Right cardiac atrium (tissue), 5 donors: ENCODE data around the gene ADAMTS9. TPM values are rescaled to one million over a fixed set of nuclear protein-coding genes. Genes with fewer than 3 reads are reported as not detected.

Source experiments
- ATAC-seq, 2 donors: fragments of 200-7000 bp; cut with Tn5 transposase; one replicate each; pipeline versions ENCODE4 v1.8.0 to v1.9.1; 2020; ENCODE audit warnings: moderate library complexity in 2 of 2, mild to moderate bottlenecking in 1 of 2
- DNase-seq, 3 donors: peaks; one replicate each; pipeline ENCODE4 v3.0.0-alpha.2; 2020
- H3K27ac ChIP-seq: one replicate; pipeline ENCODE4 v1.5.1; 2013; ENCODE audit warnings: mild to moderate bottlenecking, low read length, control low read depth, moderate library complexity
- H3K27me3 ChIP-seq: one replicate; pipeline ENCODE4 v1.6.1; 2013; ENCODE audit not compliant: control insufficient read depth, insufficient read depth
- H3K4me1 ChIP-seq: one replicate; pipeline ENCODE4 v1.6.1; 2013; ENCODE audit warnings: low read length; ENCODE audit not compliant: control insufficient read depth, insufficient read depth
- H3K4me3 ChIP-seq: one replicate; pipeline ENCODE4 v1.5.1; 2013; ENCODE audit warnings: low read length, control low read depth
- H3K9me3 ChIP-seq: one replicate; pipeline ENCODE4 v1.6.1; 2013; ENCODE audit warnings: low read length; ENCODE audit not compliant: control insufficient read depth
- WGBS: extraction: QIAGEN DNeasy Blood & Tissue Kit; methylation state at CpG from one replicate; pipeline ENCODE4 v1.1.7; 2013; 5-methylcytosine and 5-hydroxymethylcytosine counted together
- intact Hi-C, 4 donors: fragments of 100-400 bp; cut with DNase I; formaldehyde crosslinking; loops; one replicate each; pipeline versions ENCODE4 v1.11.0 to v1.14.0; 2022 to 2023
- polyA plus RNA-seq: library from polyadenylated mRNA; stranded (reverse); fragments of 200-250 nt; gene quantifications from one replicate; pipeline ENCODE4 v1.2.3, GENCODE V29; 2013
- total RNA-seq, 4 donors: library from RNA; stranded (reverse); fragmentation: NEBNext Ultra II Directional; extraction: Animal tissue kit (Norgen Biotek cat#: 25700); gene quantifications; one replicate each; pipeline ENCODE4 v1.2.1, GENCODE V29; 2021
- donor health status: healthy with polysubstance abuse.
- donor health status: DM: no; HTN: yes; CAD: no.
- donor health status: DM: no; HTN: no; CAD: no.
- donor health status: DM: no; HTN: yes; CAD: no; lungs with severe emphysema.
- donor health status: DM: yes; HTN: yes; CAD: no.

The ADAMTS9 gene
- total and polyA plus RNA-seq, 5 donors, result 9.8 to 53.4 (median 13.0) TPM

GRCh38 chr3:64673159-64673715, 14.6 kb downstream of the ADAMTS9 start:
- DNase-seq (no peak), ATAC-seq (no peak)
- H3K27ac ChIP-seq, result no peak overlapping the region
- H3K4me1 ChIP-seq, result peaks cover 10% of the 10 kb centered on the region
- intact Hi-C loops, result no loop called here
- H3K4me3 ChIP-seq, result no peak overlapping the region
- H3K27me3 ChIP-seq, result no peaks in the 10 kb centered on the region
- 93% methylated on average over 7 of the region's 7 CpGs for WGBS
- H3K9me3 ChIP-seq, result no peaks in the 10 kb centered on the region

- H3K27me3 ChIP-seq, result no peaks in the 10 kb centered on the region
- no peaks in the 10 kb centered on the region for H3K9me3 ChIP-seq
- ATAC-seq, result peak in 1 of 2 donors; percentile 28
- WGBS, result 53% methylated on average over 10 of the region's 10 CpGs
- H3K27ac ChIP-seq, result no peak overlapping the region
- intact Hi-C loops, result no loop called here
- DNase-seq, result peak in 1 of 3 donors; percentile 41
- no peak overlapping the region for H3K4me3 ChIP-seq
- peaks cover 10% of the 10 kb centered on the region for H3K4me1 ChIP-seq
Measured at GRCh38 chr3:64668582-64669510, 19.0 kb downstream of the ADAMTS9 start.

- DNase-seq, result peak; percentile 72 to 81 (median 80)
- Histone ChIP-seq H3K9me3 (no peaks in the 10 kb centered on the region), H3K27me3 (no peaks in the 10 kb centered on the region), H3K27ac (peak overlapping the region; percentile 22), H3K4me3 (no peak overlapping the region), H3K4me1 (peaks cover 10% of the 10 kb centered on the region)
- 50% methylated on average over 13 of the region's 13 CpGs for WGBS
- intact Hi-C loops, result no loop called here
- ATAC-seq, result peak; percentile 80 to 81
Measured at GRCh38 chr3:64667887-64668581, 19.8 kb downstream of the ADAMTS9 start.

- intact Hi-C loops, result no loop called here
- no peaks in the 10 kb centered on the region for H3K27me3 ChIP-seq
- H3K27ac ChIP-seq, result no peak overlapping the region
- H3K9me3 ChIP-seq, result no peaks in the 10 kb centered on the region
- DNase-seq (no peak), ATAC-seq (no peak)
- H3K4me1 ChIP-seq, result peaks cover 10% of the 10 kb centered on the region
- WGBS, result 83% methylated on average over 6 of the region's 6 CpGs
- H3K4me3 ChIP-seq, result no peak overlapping the region
Measured at GRCh38 chr3:64667138-64667537, 20.7 kb downstream of the ADAMTS9 start.

- H3K4me1 ChIP-seq, result peaks cover 10% of the 10 kb centered on the region
- ATAC-seq, result peak in 1 of 2 donors; percentile 43
Measured at GRCh38 chr3:64666171-64666588, 21.6 kb downstream of the ADAMTS9 start.

GRCh38 chr3:64664397-64664796, 23.4 kb downstream of the ADAMTS9 start:
- ATAC-seq (no peak), DNase-seq (no peak)
- WGBS, result 93% methylated on average over 3 of the region's 3 CpGs
- Histone ChIP-seq H3K4me3 (no peak overlapping the region), H3K4me1 (peaks cover 10% of the 10 kb centered on the region), H3K27ac (no peak overlapping the region), H3K9me3 (no peaks in the 10 kb centered on the region), H3K27me3 (no peaks in the 10 kb centered on the region)
- intact Hi-C loops, result no loop called here

More at GRCh38 chr3:64666171-64666588, 21.6 kb downstream of the ADAMTS9 start:
- no peak overlapping the region for H3K4me3 ChIP-seq
- 62% methylated on average over 4 of the region's 4 CpGs for WGBS
- H3K9me3 ChIP-seq, result no peaks in the 10 kb centered on the region
- intact Hi-C loops, result no loop called here
- no peak overlapping the region for H3K27ac ChIP-seq
- no peaks in the 10 kb centered on the region for H3K27me3 ChIP-seq
- DNase-seq, result peak in 1 of 3 donors; percentile 38

- no peak for DNase-seq
- Histone ChIP-seq H3K4me3 (no peak overlapping the region), H3K27me3 (no peaks in the 10 kb centered on the region), H3K27ac (no peak overlapping the region), H3K9me3 (no peaks in the 10 kb centered on the region), H3K4me1 (no peaks in the 10 kb centered on the region)
- no peak for ATAC-seq
- intact Hi-C loops, result no loop called here
- 91% methylated on average over 2 of the region's 2 CpGs for WGBS
Measured at GRCh38 chr3:64659617-64659978, 28.2 kb downstream of the ADAMTS9 start.

GRCh38 chr3:64658001-64658400, 29.8 kb downstream of the ADAMTS9 start:
- H3K9me3 ChIP-seq, result no peaks in the 10 kb centered on the region
- no peaks in the 10 kb centered on the region for H3K4me1 ChIP-seq
- intact Hi-C loops, result no loop called here
- H3K27me3 ChIP-seq, result no peaks in the 10 kb centered on the region
- H3K27ac ChIP-seq, result no peak overlapping the region
- ATAC-seq (no peak), DNase-seq (no peak)
- WGBS, result 92% methylated on average over 4 of the region's 4 CpGs
- no peak overlapping the region for H3K4me3 ChIP-seq

- Histone ChIP-seq H3K4me1 (peaks cover 4% of the 10 kb centered on the region), H3K27ac (no peak overlapping the region), H3K4me3 (no peak overlapping the region), H3K27me3 (no peaks in the 10 kb centered on the region), H3K9me3 (no peaks in the 10 kb centered on the region)
- DNase-seq (no peak), ATAC-seq (no peak)
- 98% methylated on average over 4 of the region's 4 CpGs for WGBS
- intact Hi-C loops, result no loop called here
Measured at GRCh38 chr3:64656544-64656943, 31.3 kb downstream of the ADAMTS9 start.

GRCh38 chr3:64655160-64655559, 32.6 kb downstream of the ADAMTS9 start:
- WGBS, result 94% methylated on average over 4 of the region's 4 CpGs
- H3K4me1 ChIP-seq, result peaks cover 5% of the 10 kb centered on the region
- ATAC-seq (no peak), DNase-seq (no peak)
- H3K27ac ChIP-seq, result no peak overlapping the region
- H3K27me3 ChIP-seq, result no peaks in the 10 kb centered on the region
- H3K4me3 ChIP-seq, result no peak overlapping the region
- intact Hi-C loops, result no loop called here
- no peaks in the 10 kb centered on the region for H3K9me3 ChIP-seq

- 97% methylated on average over 5 of the region's 5 CpGs for WGBS
- H3K9me3 ChIP-seq, result no peaks in the 10 kb centered on the region
- H3K27ac ChIP-seq, result no peak overlapping the region
- intact Hi-C loops, result no loop called here
- no peaks in the 10 kb centered on the region for H3K27me3 ChIP-seq
- DNase-seq (no peak), ATAC-seq (no peak)
- H3K4me3 ChIP-seq, result no peak overlapping the region
- H3K4me1 ChIP-seq, result peaks cover 5% of the 10 kb centered on the region
Measured at GRCh38 chr3:64654013-64654412, 33.8 kb downstream of the ADAMTS9 start.
